ENCODE measurements around the gene SPATA13. TPM values are rescaled to one million over a fixed set of nuclear protein-coding genes. Genes with fewer than 3 reads are reported as not detected.
A peak's percentile ranks its signal among the peaks of the same experiment; 100 is the strongest.
"Not testable (repeated sequence)": the region's sequence is repeated elsewhere in the genome, so short reads cannot be mapped to it uniquely, and the experiment has no call there.

SPATA13 gene
- total RNA-seq, 1 donor from 2014 or later: 11.6 TPM

DNA sequence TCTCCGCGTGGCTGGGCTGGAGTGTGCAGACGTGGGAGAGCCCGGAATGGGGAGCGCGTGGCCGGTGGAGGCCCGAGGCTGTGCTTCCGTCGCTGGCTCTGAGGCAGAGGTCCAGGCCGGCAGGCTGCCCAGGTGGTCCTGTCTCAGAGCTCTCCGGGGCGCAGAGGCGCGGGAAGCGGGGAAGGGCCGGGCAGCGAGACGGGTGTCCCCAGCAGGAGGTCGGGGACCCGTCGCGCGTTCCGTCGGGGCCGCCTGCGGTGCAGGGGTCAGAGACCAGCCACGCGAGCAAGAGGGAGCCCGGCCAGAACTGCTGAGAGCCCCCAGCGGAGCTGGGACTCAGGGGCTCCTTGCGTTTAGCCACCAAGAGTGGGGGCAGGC is 147.5 kb downstream of the SPATA13 start:
- no peak for DNase-seq (ENCODE audit: low spot score)

- no peak for DNase-seq (ENCODE audit: low spot score)
Measured at GRCh38 chr13:24308488-24309020, 148.0 kb downstream of the SPATA13 start.

GRCh38 chr13:24309300-24309699 is 148.8 kb downstream of the SPATA13 start, which contains the start of gene C1QTNF9:
Gene C1QTNF9, plus strand, starts transcription at chr13:24309580. Its CDS starts 6,424 bp downstream, at chr13:24316004.
- not testable (repeated sequence) for DNase-seq (ENCODE audit: low spot score)

DNA sequence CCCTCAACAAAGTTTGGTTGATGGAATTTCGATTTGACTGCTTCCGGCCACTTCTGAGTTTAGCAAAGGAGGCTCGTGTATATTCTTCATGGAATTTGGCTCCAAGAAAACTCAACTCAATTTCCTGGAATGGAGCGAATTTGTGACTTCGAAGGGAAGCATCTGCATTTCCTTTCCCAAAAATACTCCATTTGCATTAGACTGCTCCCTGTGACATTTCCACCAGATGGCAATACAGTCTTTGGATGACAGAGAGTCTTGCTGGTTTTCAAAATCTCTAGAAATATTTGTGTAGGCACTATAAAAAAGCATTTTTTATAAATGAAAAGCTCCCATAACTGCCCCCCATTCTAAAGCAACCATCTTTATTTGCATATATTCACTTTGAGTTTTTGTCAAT is 152.9 kb downstream of the SPATA13 start:
- DNase-seq (ENCODE audit: low spot score): no peak

DNA sequence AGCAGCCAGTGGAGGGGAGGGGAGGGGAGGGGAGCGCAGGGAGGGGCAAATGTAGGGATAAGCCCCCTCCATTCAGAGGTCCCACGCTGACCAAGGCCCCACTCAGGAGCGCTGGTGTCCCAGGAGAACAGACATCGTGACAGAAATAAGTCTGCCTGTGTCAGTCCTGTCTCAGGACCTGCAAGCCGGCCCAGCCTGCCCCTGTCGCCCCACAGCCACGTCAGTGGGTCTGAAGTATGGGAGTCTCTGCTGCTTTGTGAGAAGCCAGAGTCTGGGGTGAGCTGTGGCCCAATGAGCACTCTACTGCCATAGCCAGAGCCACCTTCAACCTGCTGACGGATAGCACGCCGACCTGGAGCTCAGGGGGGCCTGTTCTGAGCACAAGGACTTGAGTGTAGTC is 157.3 kb downstream of the SPATA13 start:
- DNase-seq (ENCODE audit: low spot score): not testable (repeated sequence)

GRCh38 chr13:24318878-24319277 is 158.4 kb downstream of the SPATA13 start:
- DNase-seq (ENCODE audit: low spot score): not testable (repeated sequence)

GRCh38 chr13:24319641-24320040 is 159.1 kb downstream of the SPATA13 start:
- not testable (repeated sequence) for DNase-seq (ENCODE audit: low spot score)

GRCh38 chr13:24321416-24321815 is 160.9 kb downstream of the SPATA13 start:
- not testable (repeated sequence) for DNase-seq (ENCODE audit: low spot score)

- DNase-seq (ENCODE audit: low spot score): not testable (repeated sequence)
Measured at GRCh38 chr13:24322470-24322869, 161.9 kb downstream of the SPATA13 start.

DNA sequence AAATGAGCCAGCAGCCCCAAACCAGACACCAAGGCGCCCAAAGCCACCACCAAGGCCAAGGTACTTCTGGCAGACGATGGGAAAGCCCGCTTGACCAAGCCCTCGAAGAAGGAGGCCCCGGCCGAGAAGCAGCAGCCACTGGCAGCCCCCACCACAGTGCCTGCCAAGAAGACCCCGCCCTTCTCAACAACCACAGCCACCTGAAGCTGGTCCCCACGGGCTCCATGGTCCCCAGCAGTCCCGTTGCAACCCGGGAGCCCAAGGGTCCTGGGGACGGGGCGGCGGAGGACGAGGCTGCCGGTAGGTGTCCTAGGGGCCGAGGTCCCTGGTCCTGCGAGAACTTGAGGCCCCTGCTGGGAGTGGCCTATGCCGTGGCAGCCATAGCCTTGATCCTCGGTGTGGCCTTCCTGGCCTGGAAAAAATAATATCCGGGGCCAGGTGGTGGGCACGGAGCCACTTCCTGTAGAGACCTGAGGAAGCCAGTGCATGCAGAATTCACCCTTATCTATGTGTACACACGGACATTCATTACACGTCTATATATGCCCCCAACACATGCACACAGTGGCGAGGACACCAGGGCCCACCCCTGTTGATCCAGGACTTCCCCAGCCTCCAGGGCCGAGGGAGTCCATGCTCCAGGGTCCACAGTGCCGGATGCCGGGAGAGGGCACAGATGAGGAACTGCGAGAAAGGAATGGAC is 162.7 kb downstream of the SPATA13 start:
- no peak for DNase-seq (ENCODE audit: low spot score)

DNA sequence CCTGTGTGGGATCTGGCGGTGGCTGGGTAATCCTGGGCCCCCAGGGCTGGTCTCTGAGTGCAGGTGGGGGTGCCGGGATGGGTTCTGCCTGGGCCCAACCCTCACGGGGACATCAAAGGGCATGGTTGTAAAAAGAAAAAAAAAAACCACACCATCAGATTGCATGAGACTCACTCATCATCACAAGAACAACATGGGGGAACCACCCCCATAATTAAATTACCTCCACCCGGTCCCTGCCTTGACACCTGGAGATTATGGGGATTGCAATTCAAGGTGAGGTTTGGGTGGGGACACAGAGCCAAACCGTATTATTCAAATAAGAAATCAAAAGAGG is 163.2 kb downstream of the SPATA13 start:
- DNase-seq (ENCODE audit: low spot score): no peak

DNA sequence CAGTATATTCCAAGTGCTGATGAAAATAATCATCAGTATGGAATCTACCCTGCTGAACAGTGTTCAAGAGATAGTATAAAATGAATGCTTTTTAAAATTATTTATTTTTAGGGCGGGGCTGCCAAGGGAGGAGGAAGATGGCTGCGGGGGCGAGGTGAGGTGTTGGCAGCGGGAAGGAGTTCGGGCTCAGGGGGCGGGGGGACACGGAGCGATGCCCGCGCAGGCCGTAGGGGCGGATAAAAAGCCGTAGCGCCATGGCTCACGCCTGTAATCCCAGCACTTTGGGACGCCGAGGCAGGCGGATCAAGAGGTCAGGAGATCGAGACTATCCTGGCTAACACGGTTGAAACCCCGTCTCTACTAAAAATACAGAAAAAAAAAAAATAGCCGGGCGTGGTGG is 167.1 kb downstream of the SPATA13 start:
- not testable (repeated sequence) for DNase-seq (ENCODE audit: low spot score)

- no peak for DNase-seq (ENCODE audit: low spot score)
Measured at GRCh38 chr13:24328145-24328544, 167.6 kb downstream of the SPATA13 start.

DNA sequence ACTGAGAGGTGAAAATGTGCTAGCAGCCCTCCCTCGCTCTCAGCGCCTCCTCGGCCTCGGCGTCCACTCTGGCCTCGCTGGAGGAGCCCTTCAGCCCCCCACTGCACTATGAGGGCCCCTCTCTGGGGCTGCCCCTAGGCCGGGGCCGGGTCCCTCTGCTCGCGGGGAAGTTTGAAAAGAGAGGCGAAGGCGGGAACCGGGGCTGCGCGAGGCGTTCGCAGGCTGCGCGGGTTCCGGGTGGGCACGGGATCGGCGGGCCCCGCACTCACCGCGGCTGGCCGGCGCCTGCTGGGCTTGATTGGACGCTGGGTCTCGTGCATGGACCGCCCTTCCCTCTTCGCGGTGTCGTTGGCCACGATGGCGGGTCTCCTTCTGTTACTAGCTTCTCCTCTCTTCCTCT is 178.2 kb downstream of the SPATA13 start:
- DNase-seq (ENCODE audit: low spot score): no peak

- DNase-seq (ENCODE audit: low spot score): no peak
Measured at GRCh38 chr13:24339937-24340607, 179.6 kb downstream of the SPATA13 start.

DNA sequence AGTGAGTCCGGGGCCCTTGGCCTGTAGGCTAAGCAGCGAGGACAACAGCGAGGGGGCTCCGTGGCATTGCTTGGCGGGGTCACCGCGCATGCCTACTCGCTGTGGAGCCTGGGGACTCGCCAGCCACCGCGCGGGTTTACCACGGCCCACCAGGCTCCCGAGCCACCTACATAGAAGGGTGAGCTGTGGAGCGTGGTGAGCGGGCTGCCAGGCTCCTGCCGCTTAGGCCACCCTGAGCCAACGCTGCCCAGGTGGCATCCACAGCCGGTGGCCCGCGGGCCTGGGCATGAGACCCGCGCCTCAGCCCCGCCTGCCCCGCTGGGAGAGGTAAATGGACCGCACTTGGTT is 180.1 kb downstream of the SPATA13 start:
- DNase-seq (ENCODE audit: low spot score): peak; percentile 60

DNA sequence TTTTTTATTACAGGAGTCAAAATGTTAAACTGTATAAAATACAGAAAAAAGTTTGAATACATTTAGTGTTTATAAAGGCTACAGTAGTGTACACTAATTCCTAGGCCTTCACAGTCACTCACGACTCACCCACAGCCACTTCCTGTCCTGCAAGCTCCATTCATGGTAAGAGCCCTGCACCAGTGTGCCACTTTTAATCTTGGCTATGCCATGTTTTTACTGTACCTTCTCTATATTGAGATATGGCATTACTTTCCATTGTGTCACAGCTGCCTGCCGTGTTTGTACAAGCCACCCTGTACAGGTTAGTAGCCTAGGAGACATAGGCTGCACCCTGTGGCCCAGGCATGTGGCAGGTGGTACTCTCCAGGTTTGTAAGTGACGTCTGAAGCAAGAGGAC is 180.9 kb downstream of the SPATA13 start:
- no peak for DNase-seq (ENCODE audit: low spot score)

DNA sequence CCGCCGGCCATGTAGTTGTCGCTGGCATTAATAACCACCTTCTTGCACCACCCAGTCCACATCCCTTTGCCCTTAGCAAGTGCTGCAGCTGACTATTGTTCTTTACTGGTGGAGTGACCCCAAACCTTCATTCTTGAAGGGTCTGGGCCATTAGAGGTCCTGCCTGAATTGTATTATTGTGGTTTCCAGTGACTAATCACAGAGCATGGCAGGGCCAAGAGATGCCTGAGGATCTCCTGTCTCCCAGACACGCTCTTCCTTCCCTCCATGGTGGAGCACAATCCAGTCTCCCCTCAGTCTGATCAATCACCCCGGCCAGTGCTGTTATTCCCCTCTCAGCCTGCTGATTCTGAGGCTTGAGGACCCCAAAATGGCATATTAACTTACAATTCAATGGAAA is 187.9 kb downstream of the SPATA13 start:
- no peak for DNase-seq (ENCODE audit: low spot score)

DNA sequence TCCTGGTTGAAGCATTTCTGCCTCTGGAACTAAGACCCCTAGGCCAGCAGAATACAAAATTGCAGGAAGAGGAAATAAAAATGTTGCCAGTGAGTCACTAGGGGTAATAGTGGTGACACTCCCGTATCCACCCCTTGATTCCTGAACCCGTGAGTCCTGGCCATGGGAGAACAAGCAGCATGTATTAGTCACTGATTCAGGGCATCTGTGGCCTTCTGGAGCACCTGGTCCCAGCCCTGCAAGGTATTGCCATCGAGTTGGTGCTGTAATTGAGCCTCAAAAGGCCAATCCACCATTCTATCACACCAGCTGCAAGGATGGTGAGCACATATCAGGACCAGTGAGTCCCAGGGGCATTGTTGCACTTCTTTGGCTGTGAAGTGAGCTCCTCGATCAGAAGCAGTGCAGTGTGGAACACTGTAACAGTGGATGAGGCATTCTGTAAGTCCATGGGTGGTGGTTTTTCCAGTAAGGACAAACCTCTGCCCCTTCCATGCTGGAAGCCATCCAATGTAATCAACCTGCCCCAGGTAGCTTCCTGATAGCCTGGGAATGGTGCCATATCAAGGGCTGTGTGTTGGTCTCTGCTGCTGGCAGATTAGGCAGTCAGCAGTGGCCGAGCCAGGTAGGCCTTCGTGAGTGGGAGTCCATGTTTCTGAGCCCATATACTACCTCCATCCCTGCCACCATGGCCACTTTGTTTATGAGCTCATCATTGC is 188.4 kb downstream of the SPATA13 start:
- DNase-seq (ENCODE audit: low spot score): peak; percentile 68

GRCh38 chr13:24349778-24350664 is 189.5 kb downstream of the SPATA13 start:
- not testable (repeated sequence) for DNase-seq (ENCODE audit: low spot score)

DNA sequence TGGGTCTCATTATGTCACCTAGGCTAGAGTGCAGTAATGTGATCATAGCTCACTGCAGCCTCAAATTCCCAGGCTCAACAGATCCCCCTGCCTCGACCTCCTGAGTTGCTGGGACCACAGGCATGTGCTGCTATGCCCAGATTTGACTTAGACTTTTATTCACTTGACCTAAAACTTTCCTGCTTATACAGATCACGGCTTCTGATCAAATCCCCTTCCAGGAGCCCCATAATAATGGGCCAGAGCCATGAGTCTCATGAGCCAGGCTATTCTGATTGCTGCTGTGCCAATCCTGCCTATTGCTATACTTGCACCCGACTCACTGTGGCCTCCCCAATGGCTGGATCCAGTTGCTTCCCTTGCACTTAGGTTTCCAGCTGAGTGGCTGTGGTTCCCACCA is 190.9 kb downstream of the SPATA13 start:
- DNase-seq (ENCODE audit: low spot score): no peak

All from mesenteric fat pad (tissue), 1 donor.